Stimulated activated CD8-positive, alpha-beta memory T cell treated with anti-CD3 and anti-CD28 coated beads, Interleukin-4, amount 100 ng/mL, for 1 hour (primary cell): ENCODE data around the gene P2RY2.

Source experiments
- DNase-seq, 2 donors: peaks; one replicate each; pipeline ENCODE4 v3.0.0-alpha.2; 2020; ENCODE audit warnings: low read depth in 2 of 2, low spot score in 1 of 2

Gene P2RY2

DNA sequence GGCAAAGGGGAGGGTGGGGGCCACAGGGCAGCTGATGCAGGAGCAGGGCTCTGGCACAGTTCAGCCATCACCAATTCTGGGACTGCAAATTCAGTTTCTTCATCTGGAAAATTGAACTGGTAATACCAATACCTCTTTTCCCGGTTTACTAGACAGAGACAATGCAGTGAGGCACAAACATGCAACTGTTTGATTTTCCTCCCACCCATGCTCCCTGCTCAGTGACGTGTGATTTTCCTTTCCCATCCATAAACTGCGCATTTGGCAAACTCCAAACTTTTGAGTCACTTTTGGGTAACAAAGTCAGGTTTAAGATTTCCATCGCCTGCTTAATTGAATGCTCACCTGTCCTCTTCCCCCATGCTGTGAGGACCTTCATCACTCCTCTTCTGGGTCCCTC is 23.2 kb downstream of the P2RY2 start:
- no peak for DNase-seq

DNA sequence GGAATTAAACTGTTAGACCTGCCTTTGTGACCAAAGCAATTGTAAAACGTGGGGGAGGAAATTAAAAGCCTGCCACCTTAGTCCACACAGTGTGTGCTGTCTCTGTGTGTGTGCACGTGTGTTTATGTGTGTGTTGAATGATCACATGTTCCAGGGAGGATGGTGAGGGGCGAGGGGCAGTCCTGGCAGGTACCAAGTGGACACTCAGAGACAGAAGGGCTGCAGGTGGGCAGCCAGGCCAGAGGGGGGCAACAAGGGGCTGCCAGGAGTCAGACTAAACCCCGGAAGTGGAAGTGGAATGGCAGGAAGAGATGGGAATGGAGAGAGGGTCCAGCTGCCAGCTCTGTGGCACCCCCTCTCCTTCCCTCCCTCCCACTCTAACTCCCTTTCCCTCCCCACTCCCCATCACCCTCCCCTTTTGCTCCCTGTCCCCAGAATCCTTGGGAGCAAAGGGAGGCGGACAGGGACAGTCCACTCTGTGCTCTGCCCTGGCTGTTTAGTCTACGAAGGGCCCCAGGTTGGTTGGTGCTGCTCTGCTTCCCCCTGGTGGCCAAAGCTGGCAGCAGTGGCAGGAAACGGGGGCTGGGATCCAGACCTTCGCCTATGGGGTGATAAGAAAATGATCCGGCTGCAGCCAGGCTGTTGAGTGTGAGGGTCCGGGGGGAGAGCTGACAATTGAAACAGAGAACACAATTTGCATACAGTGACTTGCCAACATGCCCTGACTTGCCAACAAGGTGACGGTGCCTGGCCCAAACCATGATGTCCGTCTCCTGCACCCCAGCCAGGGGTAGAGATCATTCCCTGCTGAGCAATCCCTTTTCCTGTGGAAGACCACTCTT is 24.4 kb downstream of the P2RY2 start:
- peak; percentile 30 to 43 for DNase-seq

DNA sequence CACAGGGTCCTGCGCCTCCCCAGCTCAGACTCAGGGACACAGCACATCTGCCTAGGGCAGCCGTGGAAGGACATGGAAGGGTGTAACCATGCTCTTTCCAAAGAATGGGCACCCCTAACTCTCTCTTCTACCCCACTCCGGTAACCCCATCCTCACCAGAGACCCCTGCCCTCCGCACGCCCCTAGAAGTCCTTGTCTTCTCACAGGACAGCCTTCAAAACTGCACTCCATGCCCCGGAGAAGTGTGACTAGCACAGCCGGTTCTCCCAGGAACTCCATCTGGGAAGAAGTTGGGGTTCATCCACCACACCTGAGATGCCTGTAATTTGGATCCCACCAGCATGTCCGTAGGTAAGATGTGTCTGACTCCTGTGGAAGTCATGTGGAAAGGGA is 25.0 kb downstream of the P2RY2 start:
- no peak for DNase-seq

DNA sequence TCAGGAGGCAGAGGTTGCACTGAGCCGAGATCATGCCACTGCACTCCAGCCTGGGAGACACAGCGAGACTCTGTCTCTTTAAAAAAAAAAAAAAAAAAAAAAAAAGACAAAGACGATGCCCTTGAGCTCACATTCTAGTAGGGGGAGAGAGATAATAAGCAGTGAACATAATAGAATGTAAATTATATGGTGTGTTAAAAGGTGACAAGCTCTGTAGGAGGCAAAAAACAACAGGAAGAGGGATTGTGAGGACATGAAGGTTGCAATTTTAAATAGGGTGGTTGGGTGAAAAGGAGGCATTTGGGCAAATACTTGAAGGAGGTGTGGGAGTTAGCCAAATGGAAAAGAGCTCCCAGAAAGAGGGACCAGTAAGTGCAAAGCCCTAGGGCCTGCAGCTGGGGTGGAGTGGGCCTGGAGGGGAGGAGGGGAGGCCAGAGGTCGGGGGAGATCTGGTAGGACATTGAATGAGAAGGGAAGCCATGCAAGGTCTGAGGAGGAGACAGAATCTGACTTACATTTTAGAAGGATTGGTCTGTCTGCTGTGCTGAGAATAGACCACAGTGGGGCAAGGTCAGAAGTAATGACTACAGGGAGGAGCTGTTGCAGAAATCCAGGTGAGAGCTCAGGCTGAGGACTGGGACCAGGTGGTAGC is 26.6 kb downstream of the P2RY2 start:
- no peak for DNase-seq

DNA sequence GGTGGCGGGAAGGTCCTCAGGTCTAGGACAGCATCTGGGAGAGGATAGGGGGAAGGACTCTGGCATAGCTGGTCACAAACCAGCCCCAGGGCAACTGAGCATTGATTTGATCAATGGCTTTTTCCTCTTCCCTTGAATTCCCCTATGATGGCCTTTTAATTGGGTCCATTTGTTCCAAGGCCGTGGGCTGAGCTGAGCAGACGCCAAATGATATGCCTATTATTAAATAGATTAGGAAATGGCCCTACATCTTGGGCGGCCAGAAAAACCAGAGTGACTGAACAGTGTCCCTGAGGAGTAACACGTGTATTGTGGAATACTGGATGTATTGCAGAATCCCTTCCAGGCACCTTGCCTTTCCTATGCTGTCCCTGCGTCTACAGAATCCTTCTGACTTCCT is 27.4 kb downstream of the P2RY2 start:
- DNase-seq = no peak

DNA sequence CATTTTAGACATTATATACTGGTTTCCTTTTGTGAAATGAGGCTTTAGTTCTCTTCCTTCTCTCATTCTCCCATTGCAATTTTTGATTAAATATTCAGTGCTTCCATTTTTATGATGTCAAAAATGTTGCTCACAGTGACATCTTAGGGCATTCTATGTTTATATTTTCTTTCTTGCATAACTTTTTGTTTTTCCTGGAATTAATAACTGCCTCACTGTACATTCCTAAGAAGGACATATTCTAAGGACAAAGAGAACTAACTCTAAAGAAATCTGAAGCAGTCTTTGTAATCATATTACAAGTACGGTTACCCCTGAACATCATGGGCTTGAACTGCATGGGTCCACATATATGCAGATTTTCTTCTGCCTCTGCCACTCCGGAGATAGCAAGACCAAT is 28.2 kb downstream of the P2RY2 start:
- DNase-seq = no peak

DNA sequence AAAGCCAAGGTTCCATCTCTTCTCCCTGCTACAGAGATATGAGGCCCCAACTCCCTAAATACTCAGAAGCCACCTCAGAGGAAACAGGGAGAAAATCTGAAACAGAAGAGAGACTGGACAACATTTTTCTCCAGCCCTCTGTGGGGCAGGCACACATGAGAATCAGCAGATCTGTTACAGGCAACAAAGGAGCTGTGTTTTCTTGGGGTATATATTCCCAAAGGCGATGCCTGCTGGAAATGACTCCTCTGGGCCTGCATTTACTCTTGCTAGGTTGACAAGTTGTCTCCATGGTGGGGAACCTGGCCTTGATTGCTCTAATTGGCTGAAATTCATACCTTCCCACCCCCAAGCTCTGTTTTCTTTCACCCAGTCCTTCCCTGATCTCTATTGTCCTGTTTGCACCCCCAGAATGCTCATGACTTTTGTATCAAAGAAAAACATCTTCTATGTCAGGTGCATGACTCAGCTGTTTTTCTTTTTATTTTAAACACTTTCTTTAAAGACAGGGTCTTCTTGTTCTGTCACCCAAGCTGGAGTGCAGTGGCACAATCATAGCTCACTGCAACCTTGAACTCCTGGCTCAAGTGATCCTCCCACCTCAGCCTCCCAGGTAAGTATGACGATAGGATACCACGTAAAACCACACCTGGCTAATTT is 30.6 kb downstream of the P2RY2 start:
- no peak for DNase-seq

DNA sequence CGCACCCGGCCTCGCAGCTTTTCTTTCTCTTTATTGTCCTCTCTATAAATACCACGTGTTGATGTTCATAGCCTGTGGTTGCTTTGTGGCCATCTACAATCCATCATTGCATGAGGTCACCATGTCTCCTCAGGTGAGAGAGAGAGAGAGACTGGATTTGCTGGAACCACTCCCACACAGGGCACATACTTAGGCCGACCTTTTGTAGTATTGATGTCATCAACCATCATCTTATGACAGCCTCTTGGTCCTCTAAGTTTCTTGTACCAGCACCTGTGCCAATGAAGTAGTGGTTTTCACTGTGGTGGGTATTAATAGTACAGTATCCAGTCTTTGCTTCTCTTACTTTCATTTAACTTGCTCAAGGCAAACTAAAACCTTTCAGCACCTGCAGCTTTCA is 31.2 kb downstream of the P2RY2 start:
- no peak for DNase-seq

DNA sequence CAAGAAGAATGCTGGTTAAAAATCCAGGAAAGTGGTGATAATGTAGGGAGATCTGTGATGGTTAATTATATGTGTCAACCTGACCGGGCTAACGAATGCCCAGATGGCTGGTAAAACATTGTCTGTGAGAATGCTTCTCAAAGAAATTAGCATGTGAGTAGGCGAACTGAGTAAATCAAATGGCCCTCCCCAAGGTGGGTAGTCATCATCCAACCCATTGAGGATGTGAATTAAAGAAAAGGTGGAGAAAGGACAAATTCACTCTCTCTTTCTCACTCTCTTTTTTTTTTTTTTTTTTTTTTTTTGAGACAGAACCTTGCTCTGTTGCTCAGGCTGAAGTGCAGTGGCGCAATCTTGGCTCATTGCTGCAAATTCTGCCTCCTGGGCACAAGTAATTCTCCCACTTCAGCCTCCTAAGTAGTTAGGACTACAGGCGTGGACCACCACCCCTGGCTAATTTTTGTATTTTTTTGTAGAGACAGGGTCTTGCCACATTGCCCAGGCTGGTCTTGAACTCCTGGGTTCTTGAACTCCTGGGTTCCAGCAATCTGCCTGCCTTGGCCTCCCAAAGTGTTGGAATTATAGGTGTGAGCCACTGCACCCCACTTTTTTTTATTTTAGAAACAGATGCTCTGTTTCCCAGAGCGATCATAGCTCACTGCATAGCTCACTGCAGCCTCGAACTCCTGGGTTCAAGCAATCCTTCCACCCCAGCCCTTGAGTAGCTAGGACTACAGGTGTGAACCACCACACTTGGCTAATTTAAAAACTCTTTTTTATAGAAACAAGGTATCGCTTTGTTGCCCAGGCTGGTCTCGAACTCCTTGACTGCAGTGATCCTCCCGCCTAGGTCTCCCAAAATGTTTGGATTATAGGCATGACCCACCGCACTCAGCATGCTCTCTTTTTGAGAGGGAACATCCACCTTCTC is 32.0 kb downstream of the P2RY2 start:
- DNase-seq = no peak

DNA sequence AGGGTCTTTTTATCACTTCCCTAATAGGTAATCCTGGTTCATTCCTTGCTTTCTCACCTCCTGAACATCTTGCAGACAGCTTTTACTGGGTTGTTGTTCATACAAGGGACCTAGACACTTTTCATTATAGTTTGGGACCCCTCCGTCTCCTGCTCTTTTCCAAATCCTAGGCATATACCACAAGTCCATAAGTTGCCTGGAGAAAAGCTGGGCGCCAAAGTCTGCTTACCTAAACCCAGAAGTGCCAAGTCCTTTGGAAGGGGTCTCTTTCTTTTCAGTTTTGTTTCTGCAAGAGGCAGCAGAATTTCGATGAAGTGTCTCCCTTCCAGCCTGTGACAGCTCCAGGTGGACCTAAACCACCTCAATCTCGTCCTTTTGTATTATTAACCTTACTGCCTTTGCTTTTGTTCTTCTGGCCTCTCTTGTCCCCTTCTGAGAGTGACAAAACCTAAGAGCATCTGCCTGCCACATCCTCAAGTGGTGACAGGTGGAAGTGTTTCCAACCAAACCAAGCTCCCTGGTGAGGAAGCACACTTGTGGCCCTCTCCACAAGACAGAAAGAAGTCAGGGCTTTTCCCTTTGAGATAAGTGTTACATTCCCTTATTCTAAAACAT is 34.6 kb downstream of the P2RY2 start:
- no peak for DNase-seq

DNA sequence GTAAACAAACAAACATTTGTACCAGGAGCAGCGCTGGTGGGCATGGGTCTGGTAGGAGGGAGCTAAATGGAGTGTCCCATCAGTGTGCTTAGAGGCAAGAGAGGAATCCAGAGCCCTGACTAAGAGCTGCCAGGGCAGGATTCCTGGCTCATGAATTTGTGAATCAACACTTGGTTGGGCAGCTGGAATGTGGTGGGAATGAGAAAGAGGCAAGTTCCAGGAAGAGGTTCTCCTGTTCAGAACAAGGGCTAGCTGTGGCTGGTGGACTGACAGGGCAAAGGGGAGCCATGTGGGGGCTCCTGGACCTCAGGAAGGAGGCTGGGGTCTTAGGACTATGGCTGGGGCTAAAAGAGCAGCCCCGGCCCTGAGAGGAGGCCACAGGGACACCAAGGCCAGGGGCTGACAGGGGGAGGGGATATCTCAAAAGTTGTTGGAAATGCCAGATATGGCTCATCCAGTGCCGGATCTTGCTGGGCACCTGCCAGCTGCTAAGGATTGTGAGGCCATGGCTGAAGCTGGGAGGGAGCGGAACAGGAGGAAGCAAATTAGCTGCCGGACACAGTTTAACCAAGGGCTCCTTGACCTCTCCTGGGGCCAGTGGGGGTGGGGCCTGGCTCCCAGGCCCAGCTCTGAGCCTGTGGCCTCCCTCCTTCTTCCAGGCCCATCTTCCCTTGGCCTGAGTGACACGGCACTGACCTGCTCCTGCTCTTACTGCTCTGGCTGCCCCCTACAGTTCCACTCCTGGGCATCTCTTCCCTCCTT is 39.4 kb downstream of the P2RY2 start:
- DNase-seq = no peak

DNA sequence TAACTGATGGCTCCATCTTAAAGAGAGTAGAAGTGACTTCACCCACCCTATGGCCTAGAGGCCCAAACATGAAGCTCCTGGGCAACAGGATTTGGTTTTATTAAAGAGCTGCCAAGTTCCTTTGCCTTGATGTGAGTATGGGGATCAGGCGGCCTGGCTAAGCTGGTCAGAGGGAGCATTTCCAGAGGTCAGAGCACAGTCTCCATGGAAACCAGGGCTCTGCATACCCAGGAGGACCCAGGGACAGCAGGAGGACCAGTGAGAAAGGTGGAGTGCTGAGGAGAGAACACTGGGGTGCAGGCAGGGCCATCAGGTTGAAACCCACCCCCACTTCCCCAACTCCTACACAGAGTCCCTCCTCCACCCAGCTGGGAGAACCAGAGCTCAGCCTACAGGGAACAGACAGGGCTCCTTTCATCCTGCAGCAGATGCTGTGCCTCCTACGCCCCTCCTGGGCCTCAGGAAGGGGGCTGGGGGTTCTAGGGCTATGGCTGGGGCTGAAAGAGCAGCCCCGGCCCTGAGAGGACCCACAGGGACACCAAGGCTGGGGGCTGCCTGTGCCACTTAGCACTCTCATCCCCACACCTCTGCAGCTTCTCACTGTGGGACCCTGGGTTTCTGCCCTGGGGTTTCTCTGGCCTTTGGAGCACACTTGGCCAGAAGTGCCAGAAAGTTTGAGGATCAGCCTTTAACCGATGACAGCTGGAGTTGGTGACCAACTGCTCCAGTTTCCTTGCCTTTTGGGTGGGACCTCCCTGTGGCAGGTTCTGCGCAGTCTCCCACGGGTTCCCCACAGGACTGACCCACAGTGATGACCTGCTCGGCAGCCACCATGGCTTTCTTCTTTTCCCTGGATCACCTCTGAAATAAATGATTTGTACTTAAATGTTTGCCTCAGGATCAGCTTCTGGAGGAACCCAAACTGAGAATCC is 40.3 kb downstream of the P2RY2 start:
- no peak for DNase-seq

DNA sequence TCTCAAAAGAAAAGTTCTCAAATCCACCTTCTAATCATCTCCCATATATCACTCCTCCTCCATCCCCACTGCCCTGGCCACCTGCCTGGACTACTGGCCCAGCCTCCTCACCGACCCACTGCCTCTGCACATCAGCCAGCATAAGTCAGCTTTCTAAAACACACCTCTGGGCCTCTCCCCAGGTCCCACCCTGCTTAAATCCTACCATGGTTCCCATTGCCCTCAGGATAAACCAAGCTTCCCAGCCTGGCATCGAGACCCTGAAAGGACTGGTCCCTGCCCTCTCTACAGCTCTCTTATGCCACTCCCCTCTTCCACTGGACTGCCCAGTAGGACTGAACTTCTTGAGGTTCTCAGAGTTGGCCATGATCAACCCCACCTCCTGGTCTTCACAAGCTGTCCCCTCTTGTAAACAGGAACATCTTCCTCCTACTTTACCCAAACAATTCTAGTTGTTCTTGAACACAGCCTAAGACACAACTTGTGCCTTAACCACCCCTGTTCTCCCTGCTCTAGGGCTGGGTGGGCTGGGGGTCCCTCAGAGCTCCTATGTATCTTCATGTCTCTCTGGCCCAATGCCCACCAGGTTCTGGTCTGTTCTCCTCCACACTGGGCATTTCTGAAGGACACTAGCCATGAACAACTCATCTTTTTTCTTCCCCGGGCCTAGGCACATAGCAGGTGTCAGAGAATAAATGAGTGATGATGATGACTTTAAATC is 41.5 kb downstream of the P2RY2 start:
- no peak for DNase-seq

DNA sequence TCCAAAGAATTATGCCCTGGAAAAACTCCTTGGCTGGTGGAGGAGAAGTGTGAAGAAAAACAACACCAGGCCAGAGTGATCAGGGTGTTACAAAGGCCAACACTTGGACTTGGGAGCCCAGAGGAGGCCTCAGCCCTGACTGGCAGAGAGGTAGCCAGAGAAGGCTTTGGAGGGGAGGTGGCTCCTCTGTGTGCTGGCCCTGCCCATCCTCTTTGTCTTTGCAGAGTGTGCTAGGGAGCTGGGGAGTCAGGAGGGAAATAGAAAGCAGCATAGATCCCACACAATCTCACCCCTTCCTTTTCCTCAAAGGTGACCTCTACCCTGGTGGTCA is 42.0 kb downstream of the P2RY2 start:
- DNase-seq = no peak

DNA sequence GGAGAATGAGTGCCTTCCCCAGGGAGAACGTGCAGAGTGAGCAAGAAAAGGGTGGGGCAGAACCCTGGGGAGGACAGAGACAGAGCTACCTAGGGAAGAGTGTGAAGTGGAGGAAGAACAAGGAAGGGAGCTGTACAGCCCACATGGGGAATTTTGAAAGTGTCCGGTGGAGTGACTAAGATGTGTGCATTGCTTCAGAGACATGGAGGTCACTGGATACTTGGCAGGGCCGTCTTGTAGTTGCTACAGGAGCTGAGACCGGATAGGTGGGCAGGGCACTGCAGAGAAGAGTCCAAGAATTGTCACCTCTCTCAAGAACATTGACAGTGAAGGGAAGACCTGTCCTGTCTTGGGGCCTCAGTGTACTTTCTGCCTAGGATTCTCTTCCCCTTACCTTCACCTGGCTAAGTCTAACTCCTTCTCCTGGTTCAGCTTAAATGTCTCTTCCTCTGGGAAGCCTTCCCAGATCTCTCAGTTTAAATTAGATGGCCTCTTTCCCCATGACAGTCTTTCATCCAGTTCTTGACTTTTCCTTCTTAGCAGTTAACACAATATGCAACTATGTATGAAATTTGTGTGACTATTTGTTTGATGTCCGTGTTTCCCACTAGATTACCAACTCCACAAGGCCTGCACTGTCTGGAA is 44.9 kb downstream of the P2RY2 start:
- no peak for DNase-seq

DNA sequence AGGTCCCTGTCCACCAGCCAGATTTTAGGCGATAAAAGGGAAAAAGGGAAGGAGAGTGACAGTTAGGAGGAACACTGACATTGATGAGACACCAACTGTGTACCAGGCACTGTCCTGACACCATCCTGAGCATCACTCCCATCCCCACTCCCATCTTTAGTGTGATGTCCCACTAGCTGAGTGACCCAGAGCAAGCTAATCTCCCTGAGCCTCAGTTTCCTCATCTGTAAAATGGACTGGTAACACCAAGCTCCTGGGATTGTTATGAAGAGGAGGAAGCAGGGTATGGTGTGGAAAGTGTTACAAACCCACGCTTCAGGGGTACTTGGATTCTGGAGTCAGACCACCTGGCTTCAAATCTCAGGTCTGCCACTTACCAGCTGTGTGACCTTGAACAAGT is 45.6 kb downstream of the P2RY2 start:
- no peak for DNase-seq

DNA sequence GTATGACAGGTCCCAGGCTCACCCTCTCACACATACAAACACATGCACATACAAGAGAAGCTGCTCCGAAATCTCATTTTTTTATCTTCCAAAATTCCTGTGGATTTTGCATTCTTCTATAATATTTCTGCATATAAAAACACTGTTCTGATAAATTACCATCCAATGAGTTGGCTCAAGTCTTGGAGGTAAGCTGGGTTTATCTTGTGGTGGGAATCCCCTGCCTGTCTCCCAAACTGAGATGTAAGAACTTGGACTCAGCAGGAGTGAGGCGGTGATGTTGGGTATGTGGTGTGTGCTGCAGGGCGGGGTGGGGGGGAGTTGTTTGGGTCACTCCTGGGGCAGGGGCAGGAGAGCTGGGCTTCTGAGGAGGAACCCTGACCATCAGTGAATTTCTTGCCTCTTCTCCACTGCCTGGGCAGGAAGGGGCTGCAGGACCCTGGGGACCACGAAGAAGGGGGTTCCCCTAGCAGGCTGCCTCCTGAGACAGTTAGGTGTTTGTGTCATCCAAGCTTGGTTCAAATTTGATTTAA is 47.3 kb downstream of the P2RY2 start:
- DNase-seq = no peak
